Ectodermal cell (in vitro differentiated cells): ENCODE data around the gene SHPK.

Source experiments
- H3K27ac ChIP-seq: 2 replicates; pipeline ENCODE4 v1.7.0; 2013; ENCODE audit warnings: mild to moderate bottlenecking, low read depth, low read length; ENCODE audit not compliant: insufficient read depth, poor library complexity, severe bottlenecking
- H3K27me3 ChIP-seq: 2 replicates; pipeline ENCODE4 v1.7.0; 2013; ENCODE audit warnings: mild to moderate bottlenecking, low read length; ENCODE audit not compliant: insufficient read depth, control insufficient read depth, poor library complexity, severe bottlenecking
- H3K36me3 ChIP-seq: one replicate; pipeline ENCODE4 v1.7.0; 2013; ENCODE audit warnings: low read length; ENCODE audit not compliant: control insufficient read depth, insufficient read depth
- H3K4me1 ChIP-seq: one replicate; pipeline ENCODE4 v1.7.0; 2013; ENCODE audit warnings: low read length; ENCODE audit not compliant: control insufficient read depth, insufficient read depth
- H3K4me3 ChIP-seq: 2 replicates; pipeline ENCODE4 v1.7.0; 2013; ENCODE audit warnings: low read depth, low read length, control low read depth; ENCODE audit not compliant: insufficient read depth
- H3K9me3 ChIP-seq: 2 replicates; pipeline ENCODE4 v1.7.0; 2013; ENCODE audit warnings: mild to moderate bottlenecking, low read length, moderate library complexity; ENCODE audit not compliant: control insufficient read depth
- WGBS, 2 experiments: methylation state at CpG; one replicate each; pipeline ENCODE4 v1.1.7; 2013; ENCODE audit warnings: missing lambda C conversion rate in 2 of 2; 5-methylcytosine and 5-hydroxymethylcytosine counted together

The SHPK gene

DNA sequence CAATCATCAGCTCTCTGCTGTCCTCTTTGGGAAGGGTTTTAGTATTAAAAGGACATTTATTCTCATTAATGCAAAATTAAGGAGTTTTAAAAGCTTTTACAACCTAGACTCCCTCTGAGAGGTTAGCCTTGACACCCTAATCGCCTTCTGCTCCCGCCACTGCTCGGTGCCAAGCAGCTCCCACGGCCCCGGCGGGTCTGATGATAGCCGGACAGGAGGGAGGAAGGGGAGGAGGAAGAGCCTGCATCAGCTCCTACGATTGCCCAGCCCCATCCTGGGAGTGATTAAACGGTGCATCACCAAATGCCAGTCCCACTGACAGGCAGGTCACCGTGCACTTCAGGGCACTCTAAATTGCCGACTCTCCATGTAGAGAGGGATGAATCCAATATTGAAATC, 8.3 kb downstream of the SHPK start:
- Histone ChIP-seq H3K27ac (no peak overlapping the region), H3K4me1 (no peaks in the 10 kb centered on the region), H3K36me3 (peaks cover 26% of the 10 kb centered on the region), H3K9me3 (no peaks in the 10 kb centered on the region), H3K27me3 (no peaks in the 10 kb centered on the region), H3K4me3 (no peak overlapping the region)
- 95 to 98% methylated on average over 10 to 11 of the region's 11 CpGs for WGBS, 2 experiments

DNA sequence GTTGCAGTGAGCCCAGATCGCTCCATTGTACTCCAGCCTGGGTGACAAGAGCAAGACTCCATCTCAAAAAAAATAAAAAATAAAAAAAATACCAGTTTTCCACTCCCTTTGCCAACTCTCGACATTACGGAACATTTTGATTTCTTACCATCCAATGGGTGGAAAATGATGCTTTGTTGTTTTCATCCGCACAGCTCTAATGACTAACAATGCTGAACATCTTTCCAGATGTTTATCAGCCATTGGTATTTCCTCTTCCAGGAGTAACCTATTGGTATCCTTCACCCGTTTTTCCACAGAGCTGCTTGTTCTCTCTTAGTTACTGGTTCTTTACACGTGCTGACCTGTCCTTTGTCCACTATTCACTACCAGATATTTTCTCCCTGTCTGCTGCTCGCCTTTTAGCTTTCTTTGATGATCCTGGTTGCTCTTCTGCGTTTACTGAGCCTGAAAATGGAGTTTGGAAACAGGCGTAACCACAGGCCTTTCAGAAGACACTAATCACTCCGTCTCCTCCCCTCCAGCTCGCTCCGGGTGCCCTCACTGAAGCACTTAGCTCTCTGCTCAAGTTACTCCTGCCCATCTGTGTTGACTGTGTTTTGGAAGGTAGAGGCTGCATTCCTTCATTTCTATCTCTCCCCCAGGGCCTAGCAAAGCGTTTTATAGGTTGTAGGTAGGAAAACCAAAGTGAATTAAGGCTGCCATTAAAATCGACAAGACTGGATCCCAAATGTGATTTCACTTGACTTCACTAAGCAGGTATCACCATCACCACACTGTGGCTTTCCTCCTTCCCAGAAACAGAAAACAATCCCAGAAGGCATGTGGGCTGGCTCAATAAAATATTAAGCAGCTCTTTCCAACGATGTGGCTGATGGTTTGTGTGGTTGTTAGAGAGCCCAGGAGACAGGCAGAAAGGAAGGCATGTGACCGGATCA, 8.9 kb downstream of the SHPK start:
- Histone ChIP-seq H3K27ac (no peak overlapping the region), H3K36me3 (peaks cover 24% of the 10 kb centered on the region), H3K9me3 (no peaks in the 10 kb centered on the region), H3K27me3 (no peaks in the 10 kb centered on the region), H3K4me3 (no peak overlapping the region), H3K4me1 (no peaks in the 10 kb centered on the region)
- 85 to 94% methylated on average over 15 to 16 of the region's 16 CpGs for WGBS, 2 experiments

DNA sequence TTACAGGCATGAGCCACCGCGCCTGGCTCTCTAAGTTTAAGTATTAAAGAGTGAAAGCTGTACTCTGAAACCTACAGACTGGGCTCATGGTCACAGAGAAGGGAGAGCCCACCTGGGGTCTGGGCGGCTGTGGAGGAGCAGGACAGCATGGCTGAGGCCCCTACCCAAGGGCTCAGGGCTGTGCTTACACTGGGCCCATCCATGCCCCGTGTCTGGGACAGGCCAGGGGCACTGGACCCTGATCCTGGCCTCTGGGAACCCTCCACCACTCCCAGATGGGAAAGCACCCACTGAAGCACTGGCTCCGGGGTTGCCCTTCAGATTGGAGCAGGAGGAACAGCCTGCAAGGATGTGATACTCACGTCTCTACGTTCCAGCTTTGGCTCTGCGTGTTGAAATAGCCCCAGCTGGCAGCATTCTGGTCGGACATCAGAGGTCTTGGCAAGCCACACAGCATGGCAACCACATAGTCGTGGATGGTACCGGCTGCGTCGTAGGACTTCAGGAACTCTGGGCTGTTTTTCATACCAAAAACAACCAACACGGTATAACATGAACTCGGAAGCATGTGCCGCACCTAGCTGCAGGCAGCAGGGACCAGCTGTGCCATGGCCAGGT, 13.0 kb downstream of the SHPK start:
- 95% methylated on average over 16 of the region's 16 CpGs for WGBS, 2 experiments

GRCh38 chr17:3621146-3621720, 14.8 kb downstream of the SHPK start:
- Histone ChIP-seq H3K4me3 (no peak overlapping the region), H3K27ac (no peak overlapping the region), H3K4me1 (no peaks in the 10 kb centered on the region), H3K36me3 (peaks cover 50% of the 10 kb centered on the region), H3K27me3 (no peaks in the 10 kb centered on the region), H3K9me3 (no peaks in the 10 kb centered on the region)
- WGBS, 2 experiments, result 93 to 95% methylated on average over 8 of the region's 8 CpGs

More for the DNA sequence above, 13.0 kb downstream of the SHPK start:
- H3K36me3 ChIP-seq, result peaks cover 44% of the 10 kb centered on the region
- H3K4me1 ChIP-seq, result no peaks in the 10 kb centered on the region
- H3K27ac ChIP-seq, result no peak overlapping the region
- H3K27me3 ChIP-seq, result no peaks in the 10 kb centered on the region
- no peak overlapping the region for H3K4me3 ChIP-seq
- no peaks in the 10 kb centered on the region for H3K9me3 ChIP-seq

- no peak overlapping the region for H3K4me3 ChIP-seq
- H3K36me3 ChIP-seq, result peaks cover 54% of the 10 kb centered on the region
Observed at GRCh38 chr17:3615160-3615870, 20.7 kb downstream of the SHPK start.

GRCh38 chr17:3613124-3613523, 22.9 kb downstream of the SHPK start:
- H3K4me3 ChIP-seq, result no peak overlapping the region
- peaks cover 50% of the 10 kb centered on the region for H3K36me3 ChIP-seq
- WGBS, 2 experiments, result 92 to 94% methylated on average over 6 of the region's 6 CpGs
- H3K27ac ChIP-seq, result no peak overlapping the region
- no peaks in the 10 kb centered on the region for H3K9me3 ChIP-seq
- H3K27me3 ChIP-seq, result no peaks in the 10 kb centered on the region
- H3K4me1 ChIP-seq, result no peaks in the 10 kb centered on the region

More at GRCh38 chr17:3615160-3615870, 20.7 kb downstream of the SHPK start:
- WGBS, 2 experiments, result 96 to 97% methylated on average over 18 of the region's 18 CpGs
- Histone ChIP-seq H3K27me3 (no peaks in the 10 kb centered on the region), H3K27ac (no peak overlapping the region), H3K4me1 (no peaks in the 10 kb centered on the region), H3K9me3 (no peaks in the 10 kb centered on the region)

DNA sequence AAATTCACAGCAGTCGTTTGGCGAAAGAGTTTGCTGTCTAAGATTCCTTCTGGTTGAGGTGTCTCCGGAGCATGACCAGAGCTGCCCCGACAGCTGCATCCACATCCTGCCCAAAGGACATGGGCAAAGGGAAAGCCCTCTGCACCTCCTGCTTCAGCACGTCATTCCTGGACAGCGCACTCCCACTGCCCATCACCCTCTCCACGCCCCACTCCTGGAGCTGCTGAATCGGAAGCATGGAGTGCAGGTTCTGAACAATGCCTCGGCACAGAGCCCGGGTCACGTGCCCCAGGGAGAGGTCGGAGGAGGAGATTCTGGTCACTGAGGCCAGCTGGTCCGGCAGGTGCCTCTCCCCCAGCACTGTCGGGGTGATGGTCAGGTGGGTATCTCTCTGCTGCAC, 25.5 kb downstream of the SHPK start:
- no peaks in the 10 kb centered on the region for H3K4me1 ChIP-seq
- no peak overlapping the region for H3K27ac ChIP-seq
- H3K36me3 ChIP-seq, result peaks cover 51% of the 10 kb centered on the region
- 94 to 95% methylated on average over 14 of the region's 14 CpGs for WGBS, 2 experiments
- no peaks in the 10 kb centered on the region for H3K27me3 ChIP-seq
- H3K4me3 ChIP-seq, result no peak overlapping the region
- H3K9me3 ChIP-seq, result no peaks in the 10 kb centered on the region

GRCh38 chr17:3609689-3610088, 26.4 kb downstream of the SHPK start:
- Histone ChIP-seq H3K36me3 (peaks cover 43% of the 10 kb centered on the region), H3K27me3 (no peaks in the 10 kb centered on the region), H3K4me3 (no peak overlapping the region), H3K27ac (no peak overlapping the region), H3K9me3 (no peaks in the 10 kb centered on the region), H3K4me1 (no peaks in the 10 kb centered on the region)
- WGBS, 2 experiments, result 92 to 93% methylated on average over 10 of the region's 10 CpGs

DNA sequence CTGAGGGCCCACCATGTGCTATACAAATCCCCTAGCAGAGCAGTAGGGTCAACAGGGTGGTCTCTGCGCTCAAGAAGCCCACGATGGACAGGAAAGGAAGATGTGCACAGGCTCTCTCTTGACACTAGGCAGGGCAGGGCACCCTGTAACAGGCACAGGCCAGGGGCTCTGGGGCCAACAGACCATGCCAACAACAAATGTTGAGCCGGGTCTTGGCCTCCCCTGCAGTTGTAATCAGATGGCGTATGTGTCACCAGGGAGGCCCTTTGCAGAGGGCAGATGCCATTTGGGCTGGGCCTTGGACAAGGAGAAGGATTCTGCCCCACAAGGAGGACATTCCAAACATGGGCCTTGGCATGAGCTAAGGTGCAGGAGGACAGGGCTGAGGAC, 32.2 kb downstream of the SHPK start:
- no peaks in the 10 kb centered on the region for H3K9me3 ChIP-seq
- no peaks in the 10 kb centered on the region for H3K27me3 ChIP-seq
- H3K4me1 ChIP-seq, result no peaks in the 10 kb centered on the region
- no peak overlapping the region for H3K4me3 ChIP-seq
- H3K36me3 ChIP-seq, result peaks cover 16% of the 10 kb centered on the region
- whole genome bisulfite sequencing, 2 experiments, result 92 to 96% methylated on average over 4 of the region's 4 CpGs
- H3K27ac ChIP-seq, result no peak overlapping the region
